Activated naive CD4-positive, alpha-beta T cell treated with anti-CD3 and anti-CD28 coated beads, Interleukin-2, amount 10 ng/mL, durations not matched to agents 7 days and 5 days (primary cell): ENCODE measurements around the gene TMEM19.

Source experiments
- CTCF ChIA-PET: fragments of 350-600 bp; sonication (Branson Sonifier 250); formaldehyde crosslinking; loops from one replicate; lab custom pipeline; 2021; ENCODE audit warnings: antibody characterized with exemption; lab: Charles Lee
- DNase-seq: peaks from one replicate; pipeline ENCODE4 v3.0.0-alpha.2; 2020
- H3K27ac Mint-ChIP-seq: one replicate; pipeline ENCODE4 v1.8.0; 2021; ENCODE audit warnings: mild to moderate bottlenecking, moderate library complexity, mixed read lengths
- H3K27me3 Mint-ChIP-seq: one replicate; pipeline ENCODE4 v1.8.0; 2021; ENCODE audit warnings: mild to moderate bottlenecking, mixed read lengths
- H3K36me3 Mint-ChIP-seq: one replicate; pipeline ENCODE4 v1.8.0; 2021; ENCODE audit warnings: mixed read lengths
- H3K4me1 Mint-ChIP-seq: one replicate; pipeline ENCODE4 v1.8.0; 2021; ENCODE audit warnings: mixed read lengths
- H3K4me3 Mint-ChIP-seq: one replicate; pipeline ENCODE4 v1.8.0; 2021; ENCODE audit warnings: mild to moderate bottlenecking, moderate library complexity, mixed read lengths
- H3K9me3 Mint-ChIP-seq: one replicate; pipeline ENCODE4 v1.8.0; 2021; ENCODE audit warnings: mixed read lengths

Gene TMEM19

DNA sequence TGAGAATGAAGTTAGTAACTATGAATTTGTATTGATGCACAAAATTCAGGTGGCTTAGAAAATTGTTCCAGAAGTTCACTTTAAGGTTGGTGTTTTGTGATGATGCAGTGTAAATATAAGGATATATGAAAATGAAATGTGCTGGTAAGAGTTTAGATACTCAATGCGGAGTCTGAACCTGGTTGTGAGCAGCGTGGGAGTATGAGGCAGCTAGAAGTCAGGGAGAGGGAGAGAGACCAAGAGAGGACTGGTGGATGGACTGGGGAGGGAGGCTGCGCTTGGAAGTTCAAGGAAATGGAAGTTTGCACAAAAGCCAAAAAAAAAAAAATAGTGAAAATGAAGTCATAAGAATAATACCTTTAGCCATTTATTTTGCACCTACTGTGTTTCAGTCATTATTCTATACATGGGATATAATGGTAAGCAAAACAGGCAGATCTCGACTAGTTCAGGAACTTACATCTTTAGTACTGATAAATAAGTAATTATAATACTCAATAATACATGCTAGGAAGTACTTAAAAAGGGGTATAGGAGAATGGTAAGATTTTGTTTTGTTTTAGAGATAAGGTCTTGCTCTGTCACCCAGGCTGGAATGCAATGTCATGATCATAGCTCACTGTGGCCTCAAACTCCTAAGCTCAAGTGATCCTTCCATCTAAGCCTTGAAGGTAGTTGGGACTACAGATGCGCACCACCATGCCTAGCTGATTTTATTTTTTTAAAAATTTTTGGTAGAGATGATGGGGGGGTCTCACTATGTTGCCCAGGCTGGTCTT is 58.8 kb downstream of the TMEM19 start:
- Mint-ChIP-seq H3K4me1 (no peaks in the 10 kb centered on the region), H3K9me3 (no peaks in the 10 kb centered on the region), H3K27me3 (peaks cover 33% of the 10 kb centered on the region), H3K4me3 (no peak overlapping the region), H3K36me3 (no peaks in the 10 kb centered on the region), H3K27ac (no peak overlapping the region)
- CTCF ChIA-PET, result interaction anchor here (1.1 to 4.8 kb wide), 4 partner anchors 59 to 330 kb away, joined by 3 to 26 read pairs (median 6); partner anchors contain the start of gene TMEM19
- no peak for DNase-seq

DNA sequence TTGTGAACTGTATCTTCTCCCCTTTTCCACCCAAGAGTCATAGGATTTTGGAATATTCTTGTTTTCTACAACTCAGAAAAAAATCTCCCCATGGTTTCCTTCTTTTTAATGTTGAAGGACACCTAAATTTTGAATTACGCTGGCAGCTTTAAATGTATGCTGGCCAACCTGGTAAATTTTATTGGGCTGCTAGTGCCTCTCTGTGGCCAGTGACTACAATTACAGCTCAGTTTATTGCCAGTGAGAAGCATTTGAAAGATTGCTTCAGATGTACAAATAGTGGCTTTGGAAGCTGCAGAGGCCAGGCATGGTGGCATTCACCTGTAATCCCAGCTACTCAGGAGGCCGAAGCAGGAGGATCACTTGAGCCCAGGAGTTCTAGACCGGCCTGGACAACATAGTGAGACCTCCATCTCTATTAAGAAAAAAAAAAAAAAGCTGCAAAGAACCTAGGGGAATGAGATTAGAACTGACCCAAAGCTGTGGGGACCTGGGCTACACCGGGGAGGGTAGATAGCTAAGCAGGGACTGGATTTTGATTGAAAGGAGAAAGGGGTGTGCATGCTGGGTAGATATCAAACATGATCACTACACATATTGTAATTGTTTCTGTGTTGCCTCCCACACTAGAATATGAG is 61.2 kb downstream of the TMEM19 start:
- no peaks in the 10 kb centered on the region for H3K36me3 Mint-ChIP-seq
- DNase-seq, result peak; percentile 61
- H3K27me3 Mint-ChIP-seq, result peaks cover 47% of the 10 kb centered on the region
- CTCF ChIA-PET, result interaction anchor here (0.6 to 4.8 kb wide), 31 partner anchors 9 to 1014 kb away, joined by 3 to 55 read pairs (median 4); partner anchors contain the start of genes THAP2, TMEM19 and ZFC3H1
- no peaks in the 10 kb centered on the region for H3K4me1 Mint-ChIP-seq
- H3K4me3 Mint-ChIP-seq, result no peak overlapping the region
- H3K9me3 Mint-ChIP-seq, result no peaks in the 10 kb centered on the region
- H3K27ac Mint-ChIP-seq, result no peak overlapping the region

DNA sequence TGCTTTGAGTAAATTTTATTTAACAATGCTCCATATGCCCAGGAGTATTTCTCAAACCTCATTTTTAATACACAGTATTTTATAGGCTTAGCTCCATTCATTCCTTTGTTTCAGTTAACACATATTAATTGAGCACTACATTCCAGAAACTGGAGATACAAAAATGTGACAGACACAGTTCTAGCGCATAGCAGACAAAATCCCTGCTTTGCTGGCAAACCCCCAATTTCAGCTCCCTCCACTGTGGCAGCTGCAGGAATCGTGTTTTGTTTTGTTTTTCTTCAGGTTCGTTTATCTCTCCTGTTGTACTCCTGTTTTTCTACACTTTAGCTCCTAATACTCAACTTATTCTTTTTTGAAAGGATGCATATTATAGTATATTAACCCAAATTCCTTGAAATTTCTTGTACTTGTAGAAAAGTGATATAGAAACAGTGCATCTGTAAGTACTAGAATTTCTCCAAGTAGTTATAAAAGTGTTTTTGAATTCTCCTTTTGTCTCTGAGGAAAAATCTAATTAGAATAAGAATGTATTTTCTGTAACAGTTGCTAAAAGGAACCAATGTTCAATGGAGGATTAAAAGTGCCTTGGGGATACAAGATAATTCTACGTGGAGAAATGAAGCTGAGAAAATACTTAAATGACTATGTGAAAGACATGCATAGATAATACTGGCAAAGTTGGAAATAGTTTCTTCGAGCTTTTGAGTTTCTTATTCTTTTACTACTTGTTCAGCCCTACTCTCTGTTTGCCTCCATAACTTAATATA is 62.4 kb downstream of the TMEM19 start:
- no peak overlapping the region for H3K27ac Mint-ChIP-seq
- no peaks in the 10 kb centered on the region for H3K4me1 Mint-ChIP-seq
- CTCF ChIA-PET, result interaction anchor here (0.6 to 4.8 kb wide), 16 partner anchors 14 to 1015 kb away, joined by 3 to 55 read pairs (median 5); partner anchors contain the start of genes THAP2, TMEM19 and ZFC3H1
- no peak overlapping the region for H3K4me3 Mint-ChIP-seq
- no peak for DNase-seq
- peaks cover 50% of the 10 kb centered on the region for H3K27me3 Mint-ChIP-seq
- no peaks in the 10 kb centered on the region for H3K36me3 Mint-ChIP-seq
- H3K9me3 Mint-ChIP-seq, result no peaks in the 10 kb centered on the region

DNA sequence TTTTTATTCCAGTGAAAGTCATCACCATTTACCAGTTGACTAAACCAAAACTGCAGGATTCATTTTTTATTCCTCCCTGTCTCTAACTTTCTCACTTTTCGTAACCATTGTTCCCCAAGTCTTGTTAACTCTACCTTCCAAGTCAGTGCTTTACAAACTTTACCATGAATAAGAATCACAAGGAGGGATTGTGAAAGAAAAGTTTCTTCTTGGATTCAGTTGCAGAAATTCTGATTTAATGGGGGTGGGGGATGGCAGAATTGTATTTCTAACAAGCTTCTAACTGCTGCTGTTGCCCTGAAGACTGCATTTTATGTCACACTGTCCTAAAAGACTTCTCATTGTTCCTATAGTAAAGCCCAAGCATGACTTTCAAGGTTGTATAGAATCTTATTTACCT is 63.8 kb downstream of the TMEM19 start:
- Mint-ChIP-seq H3K4me1 (peaks cover 9% of the 10 kb centered on the region), H3K27me3 (peaks cover 53% of the 10 kb centered on the region), H3K9me3 (no peaks in the 10 kb centered on the region), H3K27ac (no peak overlapping the region), H3K4me3 (no peak overlapping the region), H3K36me3 (no peaks in the 10 kb centered on the region)
- CTCF ChIA-PET, result interaction anchor here (1.0 to 3.5 kb wide), 2 partner anchors 9 to 334 kb away, joined by 4 to 55 read pairs; no protein-coding TSS in a partner anchor
- DNase-seq, result no peak

DNA sequence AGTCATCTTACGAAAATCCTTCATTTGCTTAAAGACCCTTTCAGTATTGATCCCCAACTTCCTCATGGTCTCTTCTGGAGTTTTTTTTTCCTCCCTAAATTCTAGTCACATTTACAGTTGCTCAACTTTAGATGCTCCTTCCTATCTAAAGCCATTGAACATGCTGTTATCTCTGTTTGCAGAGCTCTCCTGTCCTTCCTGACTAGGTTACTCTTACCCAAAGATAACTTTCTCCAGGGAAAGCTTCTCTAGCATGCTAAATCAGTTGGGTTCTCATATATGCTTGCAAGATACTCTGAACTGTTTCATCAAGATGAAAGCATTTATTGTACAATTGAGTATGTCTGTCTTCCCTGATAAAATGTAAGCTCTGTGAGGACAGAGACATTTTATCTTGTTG is 67.0 kb downstream of the TMEM19 start:
- Mint-ChIP-seq H3K9me3 (no peaks in the 10 kb centered on the region), H3K4me3 (no peak overlapping the region), H3K27ac (no peak overlapping the region), H3K36me3 (peaks cover 18% of the 10 kb centered on the region), H3K4me1 (peaks cover 22% of the 10 kb centered on the region), H3K27me3 (peaks cover 46% of the 10 kb centered on the region)
- no peak for DNase-seq
- CTCF ChIA-PET, result interaction anchor here (0.6 to 1.0 kb wide), 2 partner anchors 338 to 1742 kb away, joined by 3 read pairs; no protein-coding TSS in a partner anchor
